ENCODE data around the gene COL1A2. TPM values are rescaled to one million over a fixed set of nuclear protein-coding genes. Genes with fewer than 3 reads are reported as not detected.

COL1A2 gene
- total RNA-seq, 2 experiments from 2014 or later = 0.11 to 0.19 TPM

DNA sequence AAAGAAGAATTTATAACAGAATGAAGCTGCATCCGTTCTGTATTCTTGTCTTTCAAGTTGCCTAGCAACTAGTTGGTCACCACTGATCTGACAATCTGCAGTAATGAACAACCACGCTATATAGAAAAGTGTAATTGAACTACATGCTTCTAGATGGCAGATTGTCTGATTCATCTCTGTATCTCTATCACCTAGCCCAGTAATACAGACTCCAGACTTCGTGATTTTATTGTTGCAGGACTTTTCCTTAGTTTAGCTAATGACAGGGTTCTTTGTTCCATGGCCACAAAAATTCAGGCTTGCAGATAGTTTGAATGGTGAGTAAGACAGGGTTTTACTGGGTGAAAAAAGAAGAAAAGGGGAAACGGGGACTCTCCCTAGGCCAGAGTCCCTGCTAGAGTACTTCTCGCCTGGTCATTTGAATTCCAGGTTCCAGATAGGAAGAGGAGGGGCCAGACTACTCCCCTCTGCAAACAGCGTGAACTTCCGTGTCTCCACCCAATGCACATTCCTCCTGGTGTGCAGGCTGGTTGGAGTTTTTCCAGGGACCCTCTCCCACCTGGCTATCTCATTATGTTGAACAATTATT is 45.9 kb downstream of the COL1A2 start:
- Mint-ChIP-seq H3K9me3 (ENCODE audit: low read depth) (no peaks in the 10 kb centered on the region), H3K36me3 (ENCODE audit: low read depth) (no peaks in the 10 kb centered on the region), H3K4me1 (no peaks in the 10 kb centered on the region), H3K27ac (no peak overlapping the region), H3K4me3 (no peak overlapping the region), H3K27me3 (peaks cover 19% of the 10 kb centered on the region)
- POLR2A ChIA-PET = no interaction called here
- DNase-seq (no peak), ATAC-seq (no peak)
- intact Hi-C loops (cut with DNase I, micrococcal nuclease) = loop anchor here in 1 of 2 experiments (10.0 kb wide), 1 partner anchor 804 kb away; no protein-coding TSS in a partner anchor
- CTCF ChIA-PET = interaction anchor here (0.6 to 1.2 kb wide), 2 partner anchors 39 to 264 kb away, joined by 3 read pairs; no protein-coding TSS in a partner anchor

DNA sequence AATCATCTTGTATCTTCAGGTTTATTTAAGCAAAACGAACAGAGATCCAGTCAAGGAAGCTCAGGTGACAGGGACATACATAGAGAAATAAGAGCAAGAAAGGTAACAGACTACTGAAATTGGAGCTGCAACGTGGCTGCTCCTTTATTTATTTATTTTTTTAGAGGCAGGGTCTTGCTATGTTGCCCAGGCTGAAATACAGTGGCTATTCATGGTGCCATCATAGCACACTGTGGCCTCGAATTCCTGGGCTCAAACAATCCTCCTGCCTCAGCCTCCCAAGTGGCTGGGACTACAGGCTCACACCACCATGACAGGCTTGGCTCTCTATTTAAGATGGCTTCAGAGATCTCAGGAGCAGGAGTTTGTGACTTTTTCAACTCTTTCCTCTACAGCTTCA is 46.4 kb downstream of the COL1A2 start:
- no peaks in the 10 kb centered on the region for H3K9me3 Mint-ChIP-seq (ENCODE audit: low read depth)
- POLR2A ChIA-PET = no interaction called here
- H3K4me1 Mint-ChIP-seq = no peaks in the 10 kb centered on the region
- no peaks in the 10 kb centered on the region for H3K36me3 Mint-ChIP-seq (ENCODE audit: low read depth)
- CTCF ChIA-PET = interaction anchor here (0.6 to 1.2 kb wide), 2 partner anchors 40 to 265 kb away, joined by 3 read pairs; no protein-coding TSS in a partner anchor
- intact Hi-C loops (cut with DNase I, micrococcal nuclease) = loop anchor here in 1 of 2 experiments (10.0 kb wide), 1 partner anchor 804 kb away; no protein-coding TSS in a partner anchor
- H3K4me3 Mint-ChIP-seq = no peak overlapping the region
- no peak overlapping the region for H3K27ac Mint-ChIP-seq
- H3K27me3 Mint-ChIP-seq = peaks cover 16% of the 10 kb centered on the region
- ATAC-seq (no peak), DNase-seq (no peak)

DNA sequence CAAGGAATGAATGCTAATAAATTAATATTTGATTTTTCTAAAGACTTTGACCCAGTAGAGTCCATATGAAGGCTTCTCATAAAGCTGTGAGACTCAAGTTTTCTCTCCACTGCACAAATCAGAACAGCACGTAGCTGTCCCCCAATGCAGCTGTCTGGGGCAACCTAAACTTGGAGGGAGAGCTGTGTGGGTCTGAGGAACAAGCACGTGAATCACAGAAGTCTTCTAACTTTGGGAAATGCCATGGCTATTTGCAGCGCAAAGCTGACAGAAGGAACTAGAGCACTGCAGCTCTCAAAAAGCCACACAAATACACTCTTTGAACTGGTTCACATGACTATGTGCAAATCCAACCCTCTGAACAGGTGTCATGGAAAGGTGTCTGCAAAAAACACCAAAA is 47.9 kb downstream of the COL1A2 start:
- Mint-ChIP-seq H3K4me1 (no peaks in the 10 kb centered on the region), H3K27me3 (peaks cover 11% of the 10 kb centered on the region), H3K4me3 (no peak overlapping the region), H3K9me3 (ENCODE audit: low read depth) (no peaks in the 10 kb centered on the region), H3K36me3 (ENCODE audit: low read depth) (no peaks in the 10 kb centered on the region), H3K27ac (no peak overlapping the region)
- ATAC-seq (no peak), DNase-seq (no peak)
- POLR2A ChIA-PET = no interaction called here
- intact Hi-C loops (cut with DNase I, micrococcal nuclease) = loop anchor here in 1 of 2 experiments (10.0 kb wide), 1 partner anchor 802 kb away; no protein-coding TSS in a partner anchor
- CTCF ChIA-PET = interaction anchor here (1.0 kb wide), 1 partner anchor 17 kb away, joined by 3 read pairs; no protein-coding TSS in a partner anchor

DNA sequence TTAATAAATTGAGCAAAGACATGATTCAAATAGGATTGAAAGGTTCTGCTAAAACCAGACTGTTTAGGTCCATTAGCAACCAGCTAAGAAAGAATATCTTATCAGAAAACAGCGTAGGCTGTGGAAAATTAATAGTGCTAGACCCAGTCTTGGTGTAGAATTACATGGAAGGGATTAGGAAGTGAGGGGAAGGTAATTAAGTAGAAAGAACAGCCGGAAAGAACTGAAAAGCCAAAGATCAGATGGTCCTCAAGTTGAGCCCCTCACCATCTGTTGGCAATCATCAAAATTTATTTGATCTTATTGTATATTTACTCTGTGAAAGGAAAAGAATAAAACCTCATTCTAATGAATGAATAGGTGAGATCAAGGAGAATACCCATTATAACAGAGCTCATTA is 50.1 kb downstream of the COL1A2 start:
- Mint-ChIP-seq H3K27me3 (peaks cover 8% of the 10 kb centered on the region), H3K27ac (no peak overlapping the region), H3K4me1 (no peaks in the 10 kb centered on the region), H3K9me3 (ENCODE audit: low read depth) (no peaks in the 10 kb centered on the region), H3K36me3 (ENCODE audit: low read depth) (no peaks in the 10 kb centered on the region), H3K4me3 (no peak overlapping the region)
- CTCF ChIA-PET = interaction anchor here (1.0 to 3.1 kb wide), 3 partner anchors 9 to 802 kb away, joined by 3 to 22 read pairs (median 3); no protein-coding TSS in a partner anchor
- DNase-seq (no peak), ATAC-seq (no peak)
- POLR2A ChIA-PET = no interaction called here
- intact Hi-C loops (cut with DNase I, micrococcal nuclease) = loop anchor here (5.0 to 10.0 kb wide), 2 partner anchors 752 to 800 kb away; no protein-coding TSS in a partner anchor

DNA sequence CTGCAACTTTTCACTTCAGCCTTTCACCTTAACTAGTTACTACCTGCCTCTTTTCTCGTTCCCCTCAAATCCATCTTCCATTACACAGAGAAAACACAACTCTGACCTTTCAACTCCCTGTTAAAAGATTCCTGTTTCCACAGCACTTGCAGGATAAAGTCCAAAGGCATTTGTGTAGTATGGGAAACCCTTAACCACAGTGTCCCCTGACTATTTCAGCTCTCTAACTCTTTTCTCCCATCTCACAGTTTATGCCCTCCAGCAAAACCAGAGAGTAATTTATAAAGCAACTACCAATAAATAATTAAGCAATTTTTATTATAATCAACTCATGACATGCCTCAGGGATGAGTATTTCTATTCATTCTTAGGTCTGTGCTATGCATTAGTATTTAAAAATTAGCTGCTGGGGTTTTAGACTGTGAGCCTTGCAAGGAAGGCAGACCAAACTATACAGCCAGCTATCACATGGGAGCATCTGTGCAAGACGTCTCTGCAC is 51.0 kb downstream of the COL1A2 start:
- Mint-ChIP-seq H3K36me3 (ENCODE audit: low read depth) (no peaks in the 10 kb centered on the region), H3K4me1 (no peaks in the 10 kb centered on the region), H3K27ac (no peak overlapping the region), H3K9me3 (ENCODE audit: low read depth) (no peaks in the 10 kb centered on the region), H3K27me3 (peaks cover 8% of the 10 kb centered on the region), H3K4me3 (no peak overlapping the region)
- intact Hi-C loops (cut with DNase I, micrococcal nuclease) = loop anchor here (5.0 to 10.0 kb wide), 2 partner anchors 752 to 799 kb away; no protein-coding TSS in a partner anchor
- POLR2A ChIA-PET = no interaction called here
- ATAC-seq (no peak), DNase-seq (no peak)
- CTCF ChIA-PET = interaction anchor here (0.6 to 3.1 kb wide), 4 partner anchors 10 to 801 kb away, joined by 3 to 22 read pairs (median 3); no protein-coding TSS in a partner anchor

DNA sequence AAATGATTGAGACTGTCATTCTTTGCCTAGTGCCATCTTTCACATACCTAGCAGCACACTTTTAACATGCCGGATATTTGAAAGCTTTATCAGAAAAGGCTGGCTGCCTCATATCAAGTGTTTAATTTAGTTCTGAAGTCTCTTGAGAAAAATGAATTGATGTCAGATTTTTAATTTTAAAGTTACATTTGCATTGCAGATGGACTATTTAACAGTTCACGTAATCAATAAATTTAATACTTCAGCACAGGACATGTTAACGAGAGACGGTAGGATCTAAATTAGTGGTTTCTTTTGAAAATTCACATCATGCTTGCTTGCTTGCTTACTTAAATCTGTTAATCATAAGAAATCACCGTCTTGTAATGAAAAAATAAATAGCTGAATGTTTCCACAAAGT is 51.6 kb downstream of the COL1A2 start:
- Mint-ChIP-seq H3K4me1 (no peaks in the 10 kb centered on the region), H3K27me3 (peaks cover 6% of the 10 kb centered on the region), H3K9me3 (ENCODE audit: low read depth) (no peaks in the 10 kb centered on the region), H3K27ac (no peak overlapping the region), H3K4me3 (no peak overlapping the region), H3K36me3 (ENCODE audit: low read depth) (no peaks in the 10 kb centered on the region)
- intact Hi-C loops (cut with DNase I, micrococcal nuclease) = loop anchor here (5.0 to 10.0 kb wide), 2 partner anchors 751 to 798 kb away; no protein-coding TSS in a partner anchor
- ChIA-PET CTCF (interaction anchor here (0.6 to 3.1 kb wide), 3 partner anchors 10 to 109 kb away, joined by 3 to 22 read pairs (median 3); no protein-coding TSS in a partner anchor), POLR2A (no interaction called here)
- ATAC-seq (no peak), DNase-seq (no peak)

DNA sequence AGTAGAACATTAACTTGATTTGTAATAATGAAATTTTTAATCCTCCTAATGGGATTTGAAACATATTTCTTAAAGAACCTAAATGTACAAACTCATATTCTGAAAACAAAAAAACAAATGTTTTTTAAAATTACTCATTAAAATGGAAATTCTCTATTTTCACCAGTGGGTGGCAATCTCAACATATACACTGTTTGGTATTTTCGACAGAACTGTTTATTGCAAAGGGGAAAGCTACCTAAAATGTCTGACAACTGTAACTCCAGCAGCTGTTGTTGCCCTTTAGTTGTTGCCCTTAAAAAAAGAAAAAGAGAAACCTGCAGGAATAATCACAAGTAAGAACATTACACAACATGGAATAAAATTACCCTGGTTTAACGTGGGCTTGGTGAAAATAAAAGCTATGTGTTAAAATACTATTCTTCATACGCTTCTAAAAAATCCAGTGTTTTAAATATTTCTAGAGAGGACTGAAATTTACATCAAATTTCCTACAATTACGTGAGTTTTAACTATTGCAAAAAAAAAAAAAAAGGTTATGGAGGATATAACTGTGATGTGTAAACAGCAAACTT is 54.5 kb downstream of the COL1A2 start:
- CTCF ChIA-PET = interaction anchor here (0.7 to 3.6 kb wide), 23 partner anchors 9 to 1041 kb away, joined by 3 to 24 read pairs (median 4); partner anchors contain the start of gene SGCE
- intact Hi-C loops (cut with DNase I, micrococcal nuclease) = loop anchor here (1.0 to 10.0 kb wide), 6 partner anchors 208 to 1028 kb away; partner anchors contain the start of gene SGCE (in 2 of the 2)
- Mint-ChIP-seq H3K36me3 (ENCODE audit: low read depth) (no peaks in the 10 kb centered on the region), H3K4me3 (no peak overlapping the region), H3K4me1 (no peaks in the 10 kb centered on the region), H3K9me3 (ENCODE audit: low read depth) (no peaks in the 10 kb centered on the region), H3K27ac (no peak overlapping the region), H3K27me3 (peaks cover 7% of the 10 kb centered on the region)
- DNase-seq = no peak
- POLR2A ChIA-PET = no interaction called here
- peak; percentile 39 for ATAC-seq

DNA sequence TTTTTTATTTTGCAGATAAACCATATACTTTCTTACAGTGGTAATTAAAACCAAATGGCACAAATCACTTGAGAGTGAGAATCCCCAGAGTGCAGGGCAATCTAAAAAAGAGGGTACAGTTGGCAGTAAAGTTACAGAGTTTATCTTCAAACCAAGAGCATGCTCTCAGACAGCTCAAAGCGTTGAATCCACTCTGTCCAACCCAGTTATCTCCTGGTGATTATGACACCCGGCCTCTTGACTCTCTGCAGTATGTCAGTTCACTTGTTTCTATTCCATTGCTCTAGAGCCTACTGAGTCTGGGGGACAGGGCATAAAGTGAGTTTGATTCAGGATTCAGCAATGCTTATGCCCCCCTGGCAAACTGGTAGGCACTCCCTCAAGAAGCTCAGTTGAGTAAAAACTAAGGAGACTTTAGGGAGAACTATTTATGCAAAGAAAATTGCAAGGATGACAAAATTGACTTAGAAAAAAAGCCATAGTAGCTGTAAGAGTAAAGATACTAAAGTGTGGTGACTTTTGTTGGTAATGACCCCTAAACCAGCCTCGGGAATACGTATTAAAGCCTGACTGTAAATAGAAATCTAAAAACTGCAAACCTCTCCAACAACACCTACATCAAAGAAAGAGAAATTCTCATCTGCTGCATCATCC is 55.5 kb downstream of the COL1A2 start:
- H3K9me3 Mint-ChIP-seq (ENCODE audit: low read depth) = no peaks in the 10 kb centered on the region
- intact Hi-C loops (cut with DNase I, micrococcal nuclease) = loop anchor here in 1 of 2 experiments (5.0 kb wide), 1 partner anchor 1242 kb away; no protein-coding TSS in a partner anchor
- peaks cover 5% of the 10 kb centered on the region for H3K27me3 Mint-ChIP-seq

DNA sequence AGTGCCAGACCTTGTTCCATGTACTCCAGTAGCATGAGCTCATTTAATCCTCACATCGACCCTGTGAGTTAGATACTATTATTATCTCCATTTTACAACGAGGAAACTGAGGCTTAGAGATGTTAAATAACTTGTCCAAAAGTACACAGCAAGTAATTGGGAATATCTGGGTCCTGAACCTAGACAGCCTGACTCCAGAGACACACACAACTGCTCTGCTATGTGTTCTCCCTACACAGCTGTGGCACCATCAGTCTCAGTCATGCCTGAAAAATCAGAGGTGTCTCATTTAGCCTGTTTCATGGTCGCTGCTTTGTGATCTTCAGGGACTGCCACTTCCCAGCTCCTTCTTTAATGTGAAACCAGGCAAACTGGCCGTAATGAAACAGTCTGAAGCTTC is 56.5 kb downstream of the COL1A2 start:
- H3K9me3 Mint-ChIP-seq (ENCODE audit: low read depth) = no peaks in the 10 kb centered on the region
- no peak overlapping the region for H3K4me3 Mint-ChIP-seq
- POLR2A ChIA-PET = no interaction called here
- H3K4me1 Mint-ChIP-seq = peaks cover under 1% of the 10 kb centered on the region
- H3K36me3 Mint-ChIP-seq (ENCODE audit: low read depth) = no peaks in the 10 kb centered on the region
- no peak for ATAC-seq
- intact Hi-C loops (cut with DNase I, micrococcal nuclease) = loop anchor here in 1 of 2 experiments (5.0 kb wide), 1 partner anchor 1241 kb away; no protein-coding TSS in a partner anchor
- no peak for DNase-seq
- no peak overlapping the region for H3K27ac Mint-ChIP-seq
- CTCF ChIA-PET = interaction anchor here (0.6 to 3.6 kb wide), 4 partner anchors 15 to 1025 kb away, joined by 3 to 24 read pairs (median 10); no protein-coding TSS in a partner anchor
- H3K27me3 Mint-ChIP-seq = peaks cover 5% of the 10 kb centered on the region

More for the DNA sequence above, 55.5 kb downstream of the COL1A2 start:
- no peak for DNase-seq
- H3K4me1 Mint-ChIP-seq = no peaks in the 10 kb centered on the region
- ATAC-seq = no peak
- ChIA-PET POLR2A (no interaction called here), CTCF (interaction anchor here (0.7 to 3.6 kb wide), 19 partner anchors 8 to 1040 kb away, joined by 3 to 24 read pairs (median 4); partner anchors contain the start of gene SGCE)
- no peak overlapping the region for H3K4me3 Mint-ChIP-seq
- no peaks in the 10 kb centered on the region for H3K36me3 Mint-ChIP-seq (ENCODE audit: low read depth)
- no peak overlapping the region for H3K27ac Mint-ChIP-seq

DNA sequence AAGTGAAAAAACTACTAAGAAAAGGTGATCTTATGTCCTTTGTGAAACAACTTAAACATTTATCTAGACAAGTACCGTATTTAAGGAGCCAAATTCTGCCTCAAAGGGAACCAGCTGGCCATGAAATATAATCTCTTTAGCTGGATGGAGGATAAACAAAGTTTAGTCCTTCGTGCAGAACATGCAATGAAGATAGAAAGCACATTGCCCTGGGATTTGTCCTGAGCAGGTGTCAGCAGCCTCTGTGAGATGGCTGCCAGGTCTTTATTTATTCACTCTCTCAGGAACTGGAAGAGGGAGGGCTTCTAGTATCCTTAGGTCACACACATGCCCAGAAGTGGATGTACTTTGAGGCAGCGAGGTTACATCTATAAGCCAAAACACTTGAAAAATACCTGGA is 57.5 kb downstream of the COL1A2 start:
- Mint-ChIP-seq H3K9me3 (ENCODE audit: low read depth) (no peaks in the 10 kb centered on the region), H3K4me3 (no peak overlapping the region), H3K4me1 (peaks cover 5% of the 10 kb centered on the region), H3K36me3 (ENCODE audit: low read depth) (no peaks in the 10 kb centered on the region), H3K27ac (no peak overlapping the region), H3K27me3 (peaks cover 3% of the 10 kb centered on the region)
- ATAC-seq (no peak), DNase-seq (no peak)
- intact Hi-C loops (cut with DNase I, micrococcal nuclease) = loop anchor here in 1 of 2 experiments (5.0 kb wide), 1 partner anchor 1240 kb away; no protein-coding TSS in a partner anchor
- POLR2A ChIA-PET = no interaction called here
- CTCF ChIA-PET = interaction anchor here (0.6 to 1.0 kb wide), 2 partner anchors 10 to 980 kb away, joined by 3 read pairs; no protein-coding TSS in a partner anchor

DNA sequence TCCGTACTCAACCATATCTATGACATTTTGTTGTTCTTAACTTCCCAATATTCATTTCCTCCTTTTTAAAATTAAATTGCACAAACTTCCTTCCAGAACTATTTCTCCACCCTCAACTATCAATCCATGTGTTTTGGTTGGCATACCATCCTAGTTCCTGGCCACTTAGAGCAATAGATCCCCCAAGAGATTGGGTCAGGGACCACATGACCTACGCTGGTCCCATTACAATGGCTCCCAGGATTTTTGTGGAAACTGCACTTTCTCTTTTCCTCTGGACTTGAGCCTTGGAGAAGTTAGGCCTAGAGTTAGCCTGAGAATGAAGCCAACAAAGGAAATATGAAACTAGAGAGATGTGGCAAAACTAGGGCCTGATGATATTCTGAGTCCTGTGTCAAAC is 59.2 kb downstream of the COL1A2 start:
- ChIA-PET POLR2A (interaction anchor here (0.6 kb wide), 1 partner anchor 784 kb away, joined by 3 read pairs; no protein-coding TSS in a partner anchor), CTCF (no interaction called here)
- Mint-ChIP-seq H3K27me3 (peaks cover 3% of the 10 kb centered on the region), H3K4me3 (no peak overlapping the region), H3K9me3 (ENCODE audit: low read depth) (no peaks in the 10 kb centered on the region), H3K36me3 (ENCODE audit: low read depth) (no peaks in the 10 kb centered on the region), H3K27ac (no peak overlapping the region), H3K4me1 (peaks cover 5% of the 10 kb centered on the region)
- DNase-seq (no peak), ATAC-seq (no peak)
- intact Hi-C loops (cut with DNase I, micrococcal nuclease) = loop anchor here in 1 of 2 experiments (5.0 kb wide), 1 partner anchor 1238 kb away; no protein-coding TSS in a partner anchor

Measured in activated CD4-positive, alpha-beta T cell treated with anti-CD3 and anti-CD28 coated beads for 36 hours (primary cell).